ENCODE results near the gene CA12. TPM values are rescaled to one million over a fixed set of nuclear protein-coding genes. Genes with fewer than 3 reads are reported as not detected.

Gene CA12
- total RNA-seq, 4 donors from 2014 or later: 13.3 to 46.7 (median 17.5) TPM

GRCh38 chr15:63407612-63408011 lies 26.0 kb upstream of the CA12 start:
- H3K9me3 ChIP-seq: no peaks in the 10 kb centered on the region
- H3K27ac ChIP-seq: no peak overlapping the region
- 58 to 68% methylated on average over 4 to 5 of the region's 5 CpGs for WGBS, 2 donors (ENCODE audit: low coverage in 1 of 2)
- no peak overlapping the region for H3K4me3 ChIP-seq
- no peaks in the 10 kb centered on the region for H3K27me3 ChIP-seq
- no peaks in the 10 kb centered on the region for H3K36me3 ChIP-seq
- TF ChIP-seq POLR2AphosphoS5 (IDR thresholded peaks at IDR 0.05) (no peak), EP300 (IDR thresholded peaks at IDR 0.05) (no peak), POLR2A (IDR thresholded peaks at IDR 0.05) (no peak)
- TF ChIP-seq, protein P1, sequence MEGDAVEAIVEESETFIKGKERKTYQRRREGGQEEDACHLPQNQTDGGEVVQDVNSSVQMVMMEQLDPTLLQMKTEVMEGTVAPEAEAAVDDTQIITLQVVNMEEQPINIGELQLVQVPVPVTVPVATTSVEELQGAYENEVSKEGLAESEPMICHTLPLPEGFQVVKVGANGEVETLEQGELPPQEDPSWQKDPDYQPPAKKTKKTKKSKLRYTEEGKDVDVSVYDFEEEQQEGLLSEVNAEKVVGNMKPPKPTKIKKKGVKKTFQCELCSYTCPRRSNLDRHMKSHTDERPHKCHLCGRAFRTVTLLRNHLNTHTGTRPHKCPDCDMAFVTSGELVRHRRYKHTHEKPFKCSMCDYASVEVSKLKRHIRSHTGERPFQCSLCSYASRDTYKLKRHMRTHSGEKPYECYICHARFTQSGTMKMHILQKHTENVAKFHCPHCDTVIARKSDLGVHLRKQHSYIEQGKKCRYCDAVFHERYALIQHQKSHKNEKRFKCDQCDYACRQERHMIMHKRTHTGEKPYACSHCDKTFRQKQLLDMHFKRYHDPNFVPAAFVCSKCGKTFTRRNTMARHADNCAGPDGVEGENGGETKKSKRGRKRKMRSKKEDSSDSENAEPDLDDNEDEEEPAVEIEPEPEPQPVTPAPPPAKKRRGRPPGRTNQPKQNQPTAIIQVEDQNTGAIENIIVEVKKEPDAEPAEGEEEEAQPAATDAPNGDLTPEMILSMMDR (IDR thresholded peaks at IDR 0.05): no peak
- no peak for ATAC-seq
- H3K4me1 ChIP-seq: peaks cover 0 to 4% (median 0%) of the 10 kb centered on the region in 3 donors

GRCh38 chr15:63405683-63406390 lies 24.2 kb upstream of the CA12 start:
- 85 to 87% methylated on average over 4 to 9 of the region's 9 CpGs for WGBS, 2 donors (ENCODE audit: low coverage in 1 of 2)
- ATAC-seq: no peak
- Histone ChIP-seq H3K4me1 (peaks cover 0 to 7% (median 0%) of the 10 kb centered on the region in 3 donors), H3K36me3 (no peaks in the 10 kb centered on the region), H3K27me3 (no peaks in the 10 kb centered on the region), H3K27ac (no peak overlapping the region), H3K9me3 (no peaks in the 10 kb centered on the region), H3K4me3 (no peak overlapping the region)
- no peak for TF ChIP-seq POLR2AphosphoS5 (IDR thresholded peaks at IDR 0.05)
- TF ChIP-seq EP300 (IDR thresholded peaks at IDR 0.05): no peak
- TF ChIP-seq, protein P1 (IDR thresholded peaks at IDR 0.05): no peak
- no peak for TF ChIP-seq POLR2A (IDR thresholded peaks at IDR 0.05)

- no peaks in the 10 kb centered on the region for H3K9me3 ChIP-seq
- H3K4me3 ChIP-seq: no peak overlapping the region
Observed at GRCh38 chr15:63405159-63405558, 23.5 kb upstream of the CA12 start.

DNA sequence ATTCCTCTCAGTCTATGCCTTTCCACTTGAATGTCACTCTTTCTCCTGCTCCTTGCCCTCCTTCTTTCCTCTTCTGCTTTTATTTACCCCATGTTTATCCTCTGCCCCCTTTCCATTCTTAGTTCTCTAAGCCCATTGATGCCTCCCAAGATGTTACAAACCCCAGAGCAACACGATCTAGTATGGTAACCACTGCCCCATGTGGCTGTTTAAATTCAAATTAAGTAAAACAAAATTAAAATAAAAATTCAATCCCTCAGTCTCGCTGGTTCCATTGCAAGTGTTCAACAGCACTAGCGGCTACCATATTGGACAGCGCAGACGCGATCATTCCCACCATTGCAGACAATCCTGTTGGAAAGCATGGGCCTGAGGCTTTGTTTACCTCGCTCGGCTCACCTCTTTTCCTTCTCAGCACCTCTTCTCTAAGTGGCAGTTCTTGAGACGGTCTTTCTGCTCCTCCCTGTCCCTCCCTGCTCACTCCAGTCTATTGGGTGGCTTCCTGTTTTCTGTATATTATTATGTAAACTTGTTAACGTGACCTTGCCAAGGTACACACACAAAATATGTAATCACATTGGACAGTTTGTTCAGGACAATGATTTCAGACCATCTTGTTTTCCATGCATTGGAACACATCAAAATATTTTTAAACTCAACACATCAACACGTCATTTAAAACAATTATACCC lies 21.8 kb upstream of the CA12 start:
- ATAC-seq: no peak
- no peak overlapping the region for H3K27ac ChIP-seq
- TF ChIP-seq EP300 (IDR thresholded peaks at IDR 0.05) (no peak), POLR2A (IDR thresholded peaks at IDR 0.05) (no peak), POLR2AphosphoS5 (IDR thresholded peaks at IDR 0.05) (no peak)
- TF ChIP-seq, protein P1 (IDR thresholded peaks at IDR 0.05): no peak
- H3K4me3 ChIP-seq: no peak overlapping the region
- H3K9me3 ChIP-seq: no peaks in the 10 kb centered on the region
- no peaks in the 10 kb centered on the region for H3K36me3 ChIP-seq
- 76 to 81% methylated on average over 6 to 11 of the region's 11 CpGs for WGBS, 2 donors (ENCODE audit: low coverage in 1 of 2)
- H3K4me1 ChIP-seq: peaks cover 0 to 7% (median 0%) of the 10 kb centered on the region in 3 donors
- no peaks in the 10 kb centered on the region for H3K27me3 ChIP-seq

More at GRCh38 chr15:63405159-63405558, 23.5 kb upstream of the CA12 start:
- Histone ChIP-seq H3K36me3 (no peaks in the 10 kb centered on the region), H3K27ac (no peak overlapping the region), H3K27me3 (no peaks in the 10 kb centered on the region), H3K4me1 (peaks cover 0 to 7% (median 0%) of the 10 kb centered on the region in 3 donors)
- 95 to 96% methylated on average over 4 to 5 of the region's 5 CpGs for WGBS, 2 donors (ENCODE audit: low coverage in 1 of 2)
- TF ChIP-seq POLR2AphosphoS5 (IDR thresholded peaks at IDR 0.05) (no peak), POLR2A (IDR thresholded peaks at IDR 0.05) (no peak), EP300 (IDR thresholded peaks at IDR 0.05) (no peak)
- TF ChIP-seq, protein P1 (IDR thresholded peaks at IDR 0.05): no peak
- ATAC-seq: no peak
